Pancreas (tissue), 10 donors: ENCODE data around the gene NTNG1. TPM values are rescaled to one million over a fixed set of nuclear protein-coding genes. Genes with fewer than 3 reads are reported as not detected.

ENCODE experiments used
- ATAC-seq, 4 donors: fragments of 200-7000 bp; cut with Tn5 transposase; one replicate each; pipeline versions ENCODE4 v1.8.0 to v1.9.1; 2020; ENCODE audit warnings: mild to moderate bottlenecking in 4 of 4, moderate library complexity in 4 of 4
- DNase-seq, 6 donors: peaks; one replicate each; pipeline ENCODE4 v3.0.0-alpha.2; 2020
- FAIRE-seq: peaks from 2 replicates; lab custom pipeline; 2012; peaks lifted over from hg19 to GRCh38; lab: Jason Lieb, UNC
- H3K27ac ChIP-seq, 4 donors: fragments of 200-600 bp; sonication (generic); 1 replicate in 3 of 4; 2 replicates in 1 of 4; pipeline versions ENCODE4 v1.5.0 to v1.8.0; 2020
- H3K27me3 ChIP-seq, 4 donors: fragments of 200-600 bp; one replicate each; pipeline ENCODE4 v1.8.0; 2021
- H3K36me3 ChIP-seq, 3 donors: fragments of 200-600 bp; sonication (generic) in 1 of 3; one replicate each; pipeline versions ENCODE4 v1.5.0 to v1.8.0; 2020 to 2021
- H3K4me1 ChIP-seq, 3 donors: fragments of 200-600 bp; one replicate each; pipeline ENCODE4 v1.8.0; 2021
- H3K4me3 ChIP-seq, 4 donors: fragments of 200-600 bp; sonication (generic) in 2 of 4; one replicate each; pipeline versions ENCODE4 v1.5.0 to v1.8.0; 2020 to 2021
- H3K9me3 ChIP-seq, 4 donors: fragments of 200-600 bp; one replicate each; pipeline ENCODE4 v1.8.0; 2021
- CTCF ChIP-seq, 4 donors: fragments of 200-600 bp; sonication (generic) in 3 of 4; IDR thresholded peaks; one replicate each; pipeline versions ENCODE4 v1.5.0 to v1.8.0; 2021; ENCODE audit warnings: antibody characterized with exemption in 4 of 4
- WGBS, 2 donors: extraction: QIAGEN DNeasy Blood & Tissue Kit; methylation state at CpG; one replicate each; pipeline ENCODE4 v1.1.7; 2013; 5-methylcytosine and 5-hydroxymethylcytosine counted together
- intact Hi-C, 3 donors: fragments of 100-400 bp; cut with DNase I; formaldehyde crosslinking; loops; one replicate each; pipeline versions ENCODE4 v1.11.1 to v1.14.2; 2022
- polyA plus RNA-seq, 2 donors: library from polyadenylated mRNA; stranded (reverse); fragments of 200-250 nt; gene quantifications; one replicate each; pipeline ENCODE4 v1.2.3, GENCODE V29; 2013
- total RNA-seq, 6 donors: library from RNA; stranded (reverse); fragmentation: NEBNext Ultra II Directional in 4 of 6; extraction: Animal tissue kit (Norgen Biotek cat#: 25700) in 4 of 6; gene quantifications; one replicate each; pipeline versions ENCODE4 v1.2.1 to v1.2.4, GENCODE V29; 2021 to 2023
- donor health status: healthy with polysubstance abuse.
- donor health status: DM: no; HTN: no; CAD: no; lungs with moderate emphysema.
- donor health status: DM: no; HTN: no; CAD: no.
- donor health status: control.
- donor health status: control.
- donor health status: Bipolar disorder and iron deficiency.
- donor health status: DM: yes; HTN: yes; CAD: no.
- donor health status: DM: no; HTN: no; CAD: no.
- donor health status: DM: no; HTN: no; CAD: no.
- donor health status: DM: yes; HTN: yes; CAD: no.

NTNG1 gene
- total and polyA plus RNA-seq, 8 donors, result 0.04 to 1.3 (median 0.23) TPM; not detected in 1

- Histone ChIP-seq H3K4me1 (no peaks in the 10 kb centered on the region), H3K4me3 (no peak overlapping the region)
- 54 to 61% methylated on average over 6 of the region's 6 CpGs for WGBS, 2 donors
These were observed 153.2 kb downstream of the NTNG1 start for GRCh38 chr1:107293901-107294613.

DNA sequence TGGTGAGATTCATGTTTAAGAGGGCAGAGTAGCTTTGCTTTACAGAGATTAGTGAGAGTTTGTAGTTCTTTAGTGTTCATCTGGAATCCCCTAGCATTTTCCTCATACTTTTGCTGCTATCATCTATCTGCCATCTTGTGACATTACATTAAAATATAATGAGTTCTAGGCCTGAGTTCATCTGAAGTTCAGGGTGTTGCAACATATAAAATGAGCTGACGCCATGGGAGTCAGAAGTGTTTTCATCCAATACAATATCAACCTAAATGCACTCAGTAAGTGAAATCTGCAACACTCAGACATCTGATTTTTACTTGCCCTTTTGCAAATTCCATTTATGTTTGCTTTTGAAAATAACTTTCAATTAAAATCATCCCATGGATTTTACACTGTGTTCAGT, 153.8 kb downstream of the NTNG1 start:
- DNase-seq (no peak), ATAC-seq (no peak), FAIRE-seq (no peak)
- Histone ChIP-seq H3K4me1 (no peaks in the 10 kb centered on the region), H3K4me3 (no peak overlapping the region), H3K27ac (no peak overlapping the region), H3K27me3 (no peaks in the 10 kb centered on the region), H3K36me3 (no peaks in the 10 kb centered on the region), H3K9me3 (no peaks in the 10 kb centered on the region)
- TF ChIP-seq CTCF (IDR thresholded peaks at IDR 0.05), result no peak
- WGBS, 2 donors, result 50 to 65% methylated on average over 1 of the region's 1 CpG
- intact Hi-C loops, result no loop called here

More at GRCh38 chr1:107293901-107294613, 153.2 kb downstream of the NTNG1 start:
- intact Hi-C loops, result no loop called here
- FAIRE-seq (no peak), DNase-seq (no peak), ATAC-seq (no peak)
- H3K9me3 ChIP-seq, result no peaks in the 10 kb centered on the region
- no peaks in the 10 kb centered on the region for H3K36me3 ChIP-seq
- H3K27ac ChIP-seq, result no peak overlapping the region
- H3K27me3 ChIP-seq, result no peaks in the 10 kb centered on the region
- no peak for TF ChIP-seq CTCF (IDR thresholded peaks at IDR 0.05)

- Histone ChIP-seq H3K27ac (no peak overlapping the region), H3K4me3 (no peak overlapping the region), H3K27me3 (no peaks in the 10 kb centered on the region), H3K36me3 (no peaks in the 10 kb centered on the region), H3K4me1 (no peaks in the 10 kb centered on the region), H3K9me3 (no peaks in the 10 kb centered on the region)
- 14 to 23% methylated on average over 1 of the region's 1 CpG for WGBS, 2 donors
- DNase-seq, result no peak
- intact Hi-C loops, result no loop called here
- TF ChIP-seq CTCF (IDR thresholded peaks at IDR 0.05), result no peak
- ATAC-seq, result no peak
- no peak for FAIRE-seq
These were observed 156.8 kb downstream of the NTNG1 start for GRCh38 chr1:107297681-107298080.

GRCh38 chr1:107298526-107298925, 157.7 kb downstream of the NTNG1 start:
- Histone ChIP-seq H3K36me3 (no peaks in the 10 kb centered on the region), H3K9me3 (no peaks in the 10 kb centered on the region), H3K4me1 (no peaks in the 10 kb centered on the region), H3K27me3 (no peaks in the 10 kb centered on the region), H3K4me3 (no peak overlapping the region), H3K27ac (no peak overlapping the region)
- no peak for TF ChIP-seq CTCF (IDR thresholded peaks at IDR 0.05)
- WGBS, 2 donors, result 14 to 34% methylated on average over 1 of the region's 1 CpG
- FAIRE-seq (no peak), DNase-seq (no peak), ATAC-seq (no peak)
- intact Hi-C loops, result no loop called here

DNA sequence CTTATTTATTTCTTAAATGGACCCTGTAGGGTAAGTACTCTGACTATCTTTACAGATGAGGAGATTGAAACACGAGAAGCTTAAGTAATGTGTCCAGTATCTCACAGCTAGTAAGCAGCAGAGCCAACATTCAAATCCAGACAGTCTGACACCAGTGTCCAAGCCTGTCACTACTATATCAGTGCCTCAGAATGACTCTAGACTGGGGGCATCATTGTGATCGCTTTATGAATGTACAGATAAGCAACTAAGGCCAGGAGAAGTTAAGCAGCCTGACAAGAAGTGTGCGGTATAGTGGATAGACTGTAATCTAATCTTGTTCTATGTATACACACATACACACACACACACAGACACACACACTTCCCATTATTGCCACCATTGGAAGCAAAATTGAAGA, 158.7 kb downstream of the NTNG1 start:
- 47 to 64% methylated on average over 3 of the region's 3 CpGs for whole genome bisulfite sequencing, 2 donors
- H3K4me1 ChIP-seq, result no peaks in the 10 kb centered on the region
- TF ChIP-seq CTCF (IDR thresholded peaks at IDR 0.05), result no peak
- no peaks in the 10 kb centered on the region for H3K27me3 ChIP-seq
- ATAC-seq, result no peak
- H3K4me3 ChIP-seq, result no peak overlapping the region
- intact Hi-C loops, result no loop called here
- H3K9me3 ChIP-seq, result no peaks in the 10 kb centered on the region
- no peak for DNase-seq
- no peaks in the 10 kb centered on the region for H3K36me3 ChIP-seq
- FAIRE-seq, result no peak
- H3K27ac ChIP-seq, result no peak overlapping the region
